Mammary epithelial cell (primary cell): Measurements from ENCODE around the gene CCDC85A.

Experiments
- EZH2 ChIP-seq: IDR thresholded peaks from 2 replicates; pipeline ENCODE4 v1.6.1; 2012; ENCODE audit warnings: low read length, inconsistent platforms, borderline replicate concordance
- TF ChIP-seq, protein P1 (sequence below), 2 donors: IDR thresholded peaks in 1 of 2; conservative IDR thresholded peaks in 1 of 2; 2 replicates each; pipeline ENCODE4 v1.5.1; 2011 to 2012; ENCODE audit warnings: inconsistent platforms in 2 of 2, low read length in 2 of 2, mild to moderate bottlenecking in 2 of 2, control low read depth in 1 of 2, low read depth in 1 of 2; ENCODE audit not compliant: insufficient read depth in 1 of 2; ENCODE audit errors: extremely low read depth in 1 of 2

DNA sequence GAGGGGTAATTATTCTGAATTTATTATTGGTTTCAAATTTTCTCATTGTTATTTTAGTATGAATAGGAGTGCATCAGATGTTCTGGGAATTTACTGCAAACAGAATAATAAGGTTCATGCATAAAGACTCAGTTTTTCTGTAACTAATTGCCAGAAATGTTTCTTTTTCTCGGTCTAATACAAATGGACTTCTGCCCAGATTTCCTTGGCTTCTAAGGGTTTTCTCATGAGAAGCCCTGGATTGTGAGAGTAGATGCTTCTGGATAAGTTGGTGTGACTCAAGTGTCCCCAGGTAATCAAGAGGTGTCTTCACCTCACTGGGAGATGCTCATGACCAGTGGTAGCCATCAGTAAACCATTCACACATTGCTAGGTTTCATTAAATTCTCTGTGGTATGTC lies 78.5 kb downstream of the CCDC85A start:
- TF ChIP-seq, protein P1, sequence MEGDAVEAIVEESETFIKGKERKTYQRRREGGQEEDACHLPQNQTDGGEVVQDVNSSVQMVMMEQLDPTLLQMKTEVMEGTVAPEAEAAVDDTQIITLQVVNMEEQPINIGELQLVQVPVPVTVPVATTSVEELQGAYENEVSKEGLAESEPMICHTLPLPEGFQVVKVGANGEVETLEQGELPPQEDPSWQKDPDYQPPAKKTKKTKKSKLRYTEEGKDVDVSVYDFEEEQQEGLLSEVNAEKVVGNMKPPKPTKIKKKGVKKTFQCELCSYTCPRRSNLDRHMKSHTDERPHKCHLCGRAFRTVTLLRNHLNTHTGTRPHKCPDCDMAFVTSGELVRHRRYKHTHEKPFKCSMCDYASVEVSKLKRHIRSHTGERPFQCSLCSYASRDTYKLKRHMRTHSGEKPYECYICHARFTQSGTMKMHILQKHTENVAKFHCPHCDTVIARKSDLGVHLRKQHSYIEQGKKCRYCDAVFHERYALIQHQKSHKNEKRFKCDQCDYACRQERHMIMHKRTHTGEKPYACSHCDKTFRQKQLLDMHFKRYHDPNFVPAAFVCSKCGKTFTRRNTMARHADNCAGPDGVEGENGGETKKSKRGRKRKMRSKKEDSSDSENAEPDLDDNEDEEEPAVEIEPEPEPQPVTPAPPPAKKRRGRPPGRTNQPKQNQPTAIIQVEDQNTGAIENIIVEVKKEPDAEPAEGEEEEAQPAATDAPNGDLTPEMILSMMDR (conservative IDR thresholded peaks at IDR 0.05 in 1 of 2, IDR thresholded peaks at IDR 0.05 in 1 of 2; ENCODE audit: extremely low read depth in 1 of 2, insufficient read depth in 1 of 2, low read depth in 1 of 2, low read length in 2 of 2), result no peak
- no peak for TF ChIP-seq EZH2
